ENCODE data around the gene PAGE1.
"Not testable (repeated sequence)": the region's sequence is repeated elsewhere in the genome, so short reads cannot be mapped to it uniquely, and the experiment has no call there.

The PAGE1 gene, protein sequence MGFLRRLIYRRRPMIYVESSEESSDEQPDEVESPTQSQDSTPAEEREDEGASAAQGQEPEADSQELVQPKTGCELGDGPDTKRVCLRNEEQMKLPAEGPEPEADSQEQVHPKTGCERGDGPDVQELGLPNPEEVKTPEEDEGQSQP

DNA sequence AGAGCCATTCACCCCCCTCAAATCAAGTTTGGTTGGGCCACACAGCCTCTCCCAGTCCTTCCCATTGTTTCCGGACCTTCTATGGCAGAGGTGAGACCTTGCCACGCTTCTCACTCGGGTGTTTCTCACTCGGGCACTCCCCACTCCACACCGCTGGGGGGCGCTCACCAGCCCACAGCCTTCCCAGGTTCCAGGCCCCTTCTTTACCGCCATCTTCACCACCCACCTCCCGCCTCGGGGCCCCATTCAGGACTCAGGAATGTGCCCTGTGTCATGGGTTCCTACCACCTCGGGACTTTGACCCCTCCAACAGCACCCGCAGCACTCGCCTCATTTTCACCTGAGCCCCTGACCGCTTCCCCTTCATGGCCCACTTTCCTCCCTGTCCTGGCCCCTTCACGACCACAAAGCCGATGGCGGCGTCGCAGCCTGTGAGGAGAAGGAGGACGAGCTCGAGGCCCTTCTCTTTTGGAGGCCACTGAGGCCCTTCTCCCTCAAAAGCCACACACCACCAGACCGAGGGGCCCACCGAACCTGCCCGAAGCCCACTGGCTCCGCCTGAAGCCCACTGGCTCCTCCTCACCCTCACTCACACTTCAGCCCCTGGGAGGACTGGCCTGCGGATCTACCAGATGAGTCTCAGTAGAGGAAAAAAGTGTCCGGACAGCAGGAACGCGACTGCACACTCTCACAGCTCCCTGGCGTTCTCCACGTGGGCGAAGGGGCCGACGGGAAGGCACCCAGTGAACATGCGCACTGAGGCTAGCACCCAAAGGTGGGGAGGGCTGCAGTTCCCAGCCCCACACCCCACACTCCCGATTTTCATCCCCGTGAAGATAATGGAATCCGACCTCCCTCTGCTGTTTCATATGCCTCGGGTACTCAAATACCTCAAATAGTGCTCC is at the start of gene PAGE1:
TSS of gene PAGE1 (minus strand) at position 709 of the 905 bp plus-strand sequence. CDS start 1,214 bp downstream, outside the sequence.
- DNase-seq, result no peak

- not testable (repeated sequence) for DNase-seq
Observed at GRCh38 chrX:49741501-49741900, 45.7 kb upstream of the PAGE1 start.

GRCh38 chrX:49727847-49728246 is 32.1 kb upstream of the PAGE1 start:
- no peak for DNase-seq

DNA sequence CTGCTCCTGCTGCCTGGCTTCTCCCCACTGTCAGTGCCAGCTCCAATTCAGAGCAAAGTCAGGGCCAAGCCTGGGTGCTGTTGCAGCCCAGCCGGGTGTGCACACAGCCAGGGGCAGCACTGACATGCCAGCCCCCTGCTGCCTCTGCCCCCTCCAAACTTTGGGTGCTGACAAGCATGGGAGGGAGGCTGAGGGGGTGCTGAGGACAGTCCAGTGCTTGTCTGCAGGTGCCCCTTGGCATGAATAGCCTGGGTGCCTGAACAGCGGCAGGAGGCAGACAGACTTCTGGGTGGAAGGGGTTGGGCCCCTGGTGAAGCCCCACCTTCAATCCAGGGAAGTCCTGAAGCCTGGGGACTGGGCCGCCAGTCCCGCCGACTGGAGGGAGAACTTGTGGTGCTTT is 31.2 kb upstream of the PAGE1 start:
- DNase-seq, result no peak

GRCh38 chrX:49725923-49726904 is 30.4 kb upstream of the PAGE1 start:
- no peak for DNase-seq

- DNase-seq, result no peak
Observed at GRCh38 chrX:49725401-49725800, 29.6 kb upstream of the PAGE1 start.

DNA sequence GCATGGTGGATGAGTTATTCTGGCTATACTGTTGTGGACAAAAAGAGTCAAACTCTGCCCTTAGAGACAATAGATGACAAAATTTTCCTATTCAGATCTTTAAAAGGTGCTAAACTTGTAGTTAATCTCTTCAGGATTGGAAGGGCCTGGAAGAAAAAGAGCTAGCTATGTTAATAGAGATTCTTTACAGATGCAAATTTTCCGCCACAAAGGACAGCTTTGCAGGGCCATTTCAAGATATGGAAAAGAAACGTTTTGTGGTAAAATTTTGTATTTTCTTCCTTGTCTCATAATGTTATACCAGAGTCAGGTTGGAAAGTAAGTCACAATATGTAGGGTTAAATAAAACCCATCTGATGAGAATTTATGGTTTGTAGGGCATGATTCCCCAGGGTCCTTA is 24.3 kb upstream of the PAGE1 start:
- DNase-seq, result not testable (repeated sequence)

DNA sequence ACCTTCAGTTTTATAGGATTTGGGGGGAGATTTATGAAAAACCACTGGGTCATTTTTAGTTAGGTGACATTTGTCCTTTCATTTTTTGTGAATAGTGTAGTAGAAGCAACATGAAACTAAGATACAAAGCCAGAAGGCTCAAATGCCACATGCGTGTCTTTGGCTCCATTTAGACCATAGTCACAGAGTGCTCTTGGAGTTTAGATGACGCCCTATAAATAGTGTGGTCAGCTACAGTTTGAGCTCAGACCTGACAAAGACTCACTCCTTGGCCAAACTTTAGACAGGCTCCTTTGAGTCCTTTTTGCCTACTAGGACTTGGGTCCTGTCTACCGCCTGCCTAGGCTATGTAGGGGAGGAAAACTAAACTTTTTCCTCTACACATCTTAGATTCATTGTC is 16.8 kb upstream of the PAGE1 start:
- no peak for DNase-seq

- no peak for DNase-seq
Observed at GRCh38 chrX:49710744-49711319, 15.0 kb upstream of the PAGE1 start.

DNA sequence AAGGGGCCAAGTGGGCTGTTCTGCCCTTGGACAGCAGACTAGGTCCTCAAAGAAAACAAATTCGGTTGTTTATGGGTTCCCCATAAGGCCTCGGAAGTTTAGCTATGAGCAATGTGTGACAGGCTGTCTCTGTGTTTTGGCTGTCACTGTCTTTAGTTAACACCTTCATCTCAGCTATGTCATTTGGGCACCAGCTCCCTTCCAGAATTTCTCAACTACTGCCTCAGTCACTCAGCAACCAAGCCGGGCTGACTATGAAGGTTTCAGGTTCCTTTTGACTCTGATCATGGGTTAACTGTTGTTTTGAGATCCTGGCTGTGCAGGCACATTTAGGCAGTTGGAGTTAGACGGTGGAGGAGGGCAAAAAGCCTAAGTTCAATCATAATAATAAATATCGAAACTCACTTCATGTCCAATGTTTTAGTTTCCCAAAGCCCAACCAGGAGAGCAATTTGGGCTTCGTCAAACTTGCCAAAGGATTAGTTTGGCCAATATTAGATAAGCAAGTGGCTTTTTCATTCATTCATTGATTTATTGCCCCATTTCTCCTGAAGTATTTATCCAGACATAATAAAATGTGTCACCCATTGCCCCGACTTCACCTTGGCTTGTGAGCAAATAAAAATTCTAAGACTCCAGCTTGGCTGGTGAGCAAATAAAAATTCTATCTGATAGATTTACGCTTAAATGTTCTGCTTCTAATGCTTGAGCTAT is 9.1 kb upstream of the PAGE1 start:
- no peak for DNase-seq

DNA sequence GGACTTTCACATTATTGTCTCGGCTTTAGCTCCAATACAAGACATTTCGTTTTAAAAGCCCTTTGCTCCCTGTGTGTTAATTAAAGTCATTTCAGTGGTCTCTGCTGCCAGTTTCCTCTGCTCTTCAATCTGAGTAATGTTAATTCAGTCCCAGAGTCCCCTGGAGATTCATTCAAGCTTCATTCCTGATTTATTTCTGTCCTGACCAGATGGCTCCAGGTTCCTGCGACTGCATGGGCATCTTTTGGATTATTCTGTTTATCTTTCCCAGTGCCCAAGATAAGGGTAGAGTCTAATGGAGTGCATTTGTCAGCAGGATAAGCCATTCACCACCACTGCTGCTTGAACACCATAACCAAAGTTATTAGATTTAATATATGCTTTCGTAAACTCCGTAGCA is 6.1 kb upstream of the PAGE1 start:
- no peak for DNase-seq

DNA sequence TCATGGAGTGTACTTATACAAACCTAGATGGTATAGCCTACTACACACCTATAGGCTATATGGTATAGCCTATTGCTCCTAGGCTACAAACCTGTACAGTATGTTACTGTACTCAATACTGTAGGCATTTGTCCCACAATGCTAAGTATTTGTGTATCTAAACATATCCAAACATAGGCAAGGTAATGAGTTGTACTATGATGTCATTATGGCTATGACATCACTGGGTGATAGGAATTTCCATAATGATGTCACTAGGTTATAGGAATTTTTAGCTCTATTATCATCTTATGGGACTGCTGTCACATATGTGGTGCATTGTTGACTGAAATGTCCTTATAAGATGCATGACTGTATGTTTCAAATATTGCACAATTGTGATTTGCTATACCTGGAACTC is 5.5 kb upstream of the PAGE1 start:
- no peak for DNase-seq

DNA sequence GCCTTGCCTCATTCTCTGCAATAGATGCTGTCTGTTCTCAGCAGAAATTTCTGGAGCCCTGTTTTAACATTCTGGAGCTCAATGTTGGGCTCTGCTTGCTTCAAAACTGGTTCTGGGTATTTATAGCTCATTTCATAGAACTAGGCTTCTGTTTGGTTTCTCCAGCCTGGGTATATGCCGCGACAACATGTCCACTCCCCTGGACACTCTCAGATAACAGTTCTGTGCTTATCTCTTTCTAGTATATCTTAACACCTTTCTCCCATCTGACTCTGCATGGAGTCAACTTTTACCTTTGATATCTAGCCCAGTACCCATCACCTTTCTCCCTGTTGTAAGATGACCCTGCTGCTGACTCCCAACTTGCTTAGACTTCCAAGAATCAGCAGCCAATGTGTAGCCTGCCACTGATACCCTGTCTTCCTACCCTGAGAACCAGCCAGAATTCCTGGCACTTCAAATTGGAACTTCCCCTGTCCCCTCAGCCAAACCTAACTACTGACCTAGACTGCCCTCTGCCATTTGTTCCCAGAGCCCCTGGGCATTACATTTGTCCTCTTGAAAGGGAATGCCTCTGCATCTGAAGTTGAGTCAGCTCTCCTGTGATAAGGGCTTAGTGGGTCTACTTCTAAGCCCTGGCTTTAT is 20.6 kb downstream of the PAGE1 start:
- no peak for DNase-seq

- DNase-seq, result no peak
Observed at GRCh38 chrX:49673394-49673793, 22.4 kb downstream of the PAGE1 start.

DNA sequence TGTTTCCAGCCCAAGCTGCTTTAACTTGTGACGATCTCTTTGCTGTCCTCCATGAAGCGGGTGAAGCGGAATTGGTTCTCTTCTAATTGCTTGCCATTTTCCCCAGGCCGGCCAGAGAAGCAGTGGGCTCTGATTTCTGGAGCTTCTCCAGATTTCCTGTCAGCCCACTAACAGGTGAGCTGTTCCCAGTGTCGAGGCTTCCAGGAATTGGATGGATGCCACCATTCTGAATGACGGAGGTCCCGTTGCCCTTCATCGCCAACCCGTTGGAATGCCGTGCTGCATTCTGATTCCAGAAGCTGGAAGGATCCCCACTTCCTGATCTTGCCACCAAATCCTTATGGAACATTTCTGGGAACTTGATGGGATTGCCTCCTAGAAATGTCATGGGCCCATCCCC is 31.0 kb downstream of the PAGE1 start:
- no peak for DNase-seq

DNA sequence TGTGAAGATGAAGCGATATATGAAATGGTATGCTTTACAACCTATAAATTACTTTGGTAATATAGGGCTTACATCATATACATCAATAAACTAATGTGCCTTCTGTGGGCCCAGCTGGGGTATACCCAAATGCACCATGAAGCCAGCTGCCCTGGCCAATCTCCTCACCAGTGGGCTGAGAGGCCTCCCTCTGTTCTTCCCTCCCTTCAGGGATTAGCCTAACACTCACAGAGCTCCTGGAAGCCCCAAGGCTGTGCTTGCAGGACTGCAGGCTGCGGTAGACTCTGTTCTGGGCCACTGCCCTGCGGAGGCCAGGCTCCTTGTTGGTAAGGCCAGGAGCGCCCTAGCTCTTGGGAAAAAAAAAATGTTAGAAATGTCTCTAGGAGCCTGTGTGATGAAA is 33.9 kb downstream of the PAGE1 start:
- no peak for DNase-seq

GRCh38 chrX:49659771-49660170 is 36.0 kb downstream of the PAGE1 start:
- DNase-seq, result no peak

- DNase-seq, result no peak
Observed at GRCh38 chrX:49656533-49656932, 39.3 kb downstream of the PAGE1 start.

- DNase-seq, result no peak
Observed at GRCh38 chrX:49644991-49645637, 50.7 kb downstream of the PAGE1 start.
